CD4-positive, alpha-beta T cell treated with Interleukin-6 at 100 ng/mL for 8 hours (primary cell): ENCODE results near the gene MYO10.
"Not testable (repeated sequence)": the region's sequence is repeated elsewhere in the genome, so short reads cannot be mapped to it uniquely, and the experiment has no call there.

ENCODE experiments used
- DNase-seq: peaks from one replicate; pipeline ENCODE4 v3.0.0-alpha.2; 2020; ENCODE audit warnings: mixed read lengths, low spot score

MYO10 gene

GRCh38 chr5:16740066-16740810 is 195.8 kb downstream of the MYO10 start:
- no peak for DNase-seq

- not testable (repeated sequence) for DNase-seq
Measured at GRCh38 chr5:16738393-16738792, 197.7 kb downstream of the MYO10 start.

GRCh38 chr5:16737620-16738364 is 198.3 kb downstream of the MYO10 start:
- no peak for DNase-seq

GRCh38 chr5:16737209-16737608 is 198.9 kb downstream of the MYO10 start:
- no peak for DNase-seq

GRCh38 chr5:16736158-16736995 is 199.7 kb downstream of the MYO10 start:
- no peak for DNase-seq

GRCh38 chr5:16735101-16736060 is 200.7 kb downstream of the MYO10 start:
- no peak for DNase-seq

- no peak for DNase-seq
Measured at GRCh38 chr5:16733331-16734006, 202.6 kb downstream of the MYO10 start.

GRCh38 chr5:16732356-16732755 is 203.7 kb downstream of the MYO10 start:
- DNase-seq: no peak

GRCh38 chr5:16727755-16728325 is 208.2 kb downstream of the MYO10 start:
- DNase-seq: no peak

GRCh38 chr5:16726538-16726946 is 209.5 kb downstream of the MYO10 start:
- DNase-seq: peak; percentile 9

- DNase-seq: no peak
Measured at GRCh38 chr5:16725575-16725974, 210.5 kb downstream of the MYO10 start.

GRCh38 chr5:16723821-16724220 is 212.3 kb downstream of the MYO10 start:
- DNase-seq: no peak

GRCh38 chr5:16722097-16722495 is 214.0 kb downstream of the MYO10 start:
- DNase-seq: no peak

- no peak for DNase-seq
Measured at GRCh38 chr5:16721151-16722096, 214.7 kb downstream of the MYO10 start.

- DNase-seq: not testable (repeated sequence)
Measured at GRCh38 chr5:16718036-16718435, 218.1 kb downstream of the MYO10 start.

GRCh38 chr5:16713386-16713928 is 222.6 kb downstream of the MYO10 start:
- DNase-seq: no peak

GRCh38 chr5:16712620-16713019 is 223.5 kb downstream of the MYO10 start:
- DNase-seq: no peak

- no peak for DNase-seq
Measured at GRCh38 chr5:16712178-16712577, 223.9 kb downstream of the MYO10 start.
